Smooth muscle cell (in vitro differentiated cells): ENCODE results near the gene RIN1. TPM values are rescaled to one million over a fixed set of nuclear protein-coding genes. Genes with fewer than 3 reads are reported as not detected.
A peak's percentile ranks its signal among the peaks of the same experiment; 100 is the strongest.
"Not testable (repeated sequence)": the region's sequence is repeated elsewhere in the genome, so short reads cannot be mapped to it uniquely, and the experiment has no call there.

Source experiments
- DNase-seq: peaks from one replicate; lab custom pipeline; 2025; ENCODE audit not compliant: unreplicated experiment; lab: John Stamatoyannopoulos, UW
- H2AFZ ChIP-seq: fragments of 200-600 bp; sonication (generic); 2 replicates; pipeline ENCODE4 v1.6.0; 2016; ENCODE audit warnings: antibody characterized with exemption, low read depth, mild to moderate bottlenecking
- H3F3A ChIP-seq: fragments of 200-600 bp; sonication (generic); 2 replicates; pipeline ENCODE4 v1.6.0; 2017; ENCODE audit warnings: antibody characterized with exemption, low read depth
- H3K27ac ChIP-seq: fragments of 200-600 bp; sonication (generic); 2 replicates; pipeline ENCODE4 v1.5.1; 2016; ENCODE audit warnings: low read depth, mild to moderate bottlenecking
- H3K27me3 ChIP-seq: fragments of 200-600 bp; sonication (generic); 2 replicates; pipeline ENCODE4 v1.6.1; 2016; ENCODE audit warnings: low read depth, mild to moderate bottlenecking
- H3K36me3 ChIP-seq: fragments of 200-600 bp; sonication (generic); 2 replicates; pipeline ENCODE4 v1.5.1; 2016; ENCODE audit warnings: low read depth
- H3K4me1 ChIP-seq: fragments of 200-600 bp; sonication (generic); 2 replicates; pipeline ENCODE4 v1.5.1; 2016; ENCODE audit warnings: low read depth
- H3K4me2 ChIP-seq: fragments of 200-600 bp; sonication (generic); 2 replicates; pipeline ENCODE4 v1.6.0; 2016; ENCODE audit warnings: mild to moderate bottlenecking
- H3K4me3 ChIP-seq: fragments of 200-600 bp; sonication (generic); 2 replicates; pipeline ENCODE4 v1.5.1; 2016; ENCODE audit warnings: mild to moderate bottlenecking
- H3K79me2 ChIP-seq: fragments of 200-600 bp; sonication (generic); 2 replicates; pipeline ENCODE4 v1.6.0; 2016; ENCODE audit warnings: low read depth, mild to moderate bottlenecking
- H3K9ac ChIP-seq: fragments of 200-600 bp; sonication (generic); 2 replicates; pipeline ENCODE4 v1.6.0; 2016; ENCODE audit warnings: low read depth
- H3K9me3 ChIP-seq: fragments of 200-600 bp; sonication (generic); replicated peaks from 2 replicates; pipeline ENCODE4 v1.5.1; 2016; ENCODE audit warnings: low read depth
- H4K20me1 ChIP-seq: fragments of 200-600 bp; sonication (generic); 2 replicates; pipeline ENCODE4 v1.6.0; 2016; ENCODE audit warnings: low read depth
- CTCF ChIP-seq: fragments of 200-600 bp; sonication (generic); IDR thresholded peaks from 2 replicates; pipeline ENCODE4 v1.5.1; 2017; ENCODE audit warnings: borderline replicate concordance, mild to moderate bottlenecking, antibody characterized with exemption; ENCODE audit not compliant: insufficient read depth, poor library complexity, severe bottlenecking
- WGBS: methylation state at CpG from one replicate; pipeline ENCODE4 v1.1.7; 2016; ENCODE audit warnings: low lambda C conversion rate; 5-methylcytosine and 5-hydroxymethylcytosine counted together
- polyA plus RNA-seq: library from polyadenylated mRNA; unstranded; fragments of >200 nt; fragmentation: Nextera tagmentation; extraction: Ambion mirVana; gene quantifications from 2 replicates; pipeline ENCODE4 v1.2.1, GENCODE V29; 2016
- total RNA-seq: library from RNA; depleted of rRNA; stranded (reverse); fragments of >200 nt; gene quantifications from 2 replicates; pipeline ENCODE4 v1.2.3, GENCODE V29; 2014

The RIN1 gene
- total and polyA plus RNA-seq, 2 experiments from 2014 or later, result 15.3 to 18.0 TPM

DNA sequence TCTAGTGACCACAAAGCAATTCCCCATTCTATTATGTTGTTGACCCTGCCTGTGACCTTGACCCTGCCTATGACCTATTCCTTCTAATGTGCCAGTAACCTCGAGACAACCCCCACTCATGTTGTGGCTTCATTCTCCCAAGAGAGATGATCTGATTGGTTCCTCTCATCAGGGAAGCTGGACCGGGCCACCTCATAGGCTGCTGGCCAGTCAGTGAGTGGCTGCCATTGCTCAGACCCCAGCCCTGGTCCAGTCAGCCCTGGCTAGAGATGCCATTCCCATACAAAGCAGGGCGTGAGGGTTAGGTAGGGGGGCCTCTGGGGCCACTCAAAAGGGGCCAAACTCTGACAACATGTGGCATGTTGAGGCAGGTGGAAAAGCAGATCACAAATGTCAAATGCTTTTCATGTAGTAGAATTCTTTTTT is 23.4 kb upstream of the RIN1 start:
- Histone ChIP-seq H3K9me3 (no peaks in the 10 kb centered on the region), H3K27me3 (no peaks in the 10 kb centered on the region), H3K79me2 (no peaks in the 10 kb centered on the region), H4K20me1 (no peaks in the 10 kb centered on the region), H3K4me1 (no peaks in the 10 kb centered on the region), H3K4me2 (no peak overlapping the region), H3K27ac (no peak overlapping the region), H3K36me3 (no peaks in the 10 kb centered on the region), H3K4me3 (no peak overlapping the region), H2AFZ (no peak overlapping the region), H3K9ac (no peak overlapping the region), H3F3A (no peaks in the 10 kb centered on the region)
- TF ChIP-seq CTCF, result no peak
- DNase-seq, result no peak
- 81% methylated on average over 3 of the region's 3 CpGs for WGBS

GRCh38 chr11:66350560-66351235 is 14.5 kb upstream of the RIN1 start:
- H3K27ac ChIP-seq, H3K9ac ChIP-seq, DNase-seq, H3K9me3 ChIP-seq, H3F3A ChIP-seq, H2AFZ ChIP-seq, H4K20me1 ChIP-seq, H3K27me3 ChIP-seq, H3K4me2 ChIP-seq, H3K4me3 ChIP-seq, H3K36me3 ChIP-seq, H3K79me2 ChIP-seq: not testable (repeated sequence)
- WGBS, result 82% methylated on average over 8 of the region's 8 CpGs
- H3K4me1 ChIP-seq, result peaks cover 12% of the 10 kb centered on the region

DNA sequence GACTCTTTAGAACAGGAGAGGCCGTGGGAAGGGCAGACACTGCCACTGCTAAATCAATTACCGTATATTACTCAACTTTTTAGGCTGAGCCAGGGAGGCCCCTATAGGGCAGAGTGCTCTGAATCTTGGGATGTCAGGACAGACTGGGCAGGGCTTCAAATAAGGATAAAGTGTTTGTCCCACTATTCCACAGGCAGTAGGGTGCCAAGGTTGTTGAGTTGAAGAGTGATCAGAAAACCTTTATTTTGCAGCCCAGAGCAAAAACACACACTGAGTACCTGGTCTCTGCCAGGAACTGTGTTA is 12.8 kb upstream of the RIN1 start:
- TF ChIP-seq CTCF, result no peak
- H3K36me3 ChIP-seq, result no peaks in the 10 kb centered on the region
- H3K9me3 ChIP-seq, result no peaks in the 10 kb centered on the region
- H3K9ac ChIP-seq, result no peak overlapping the region
- no peaks in the 10 kb centered on the region for H3K27me3 ChIP-seq
- no peak for DNase-seq
- no peak overlapping the region for H3K4me3 ChIP-seq
- H3K27ac ChIP-seq, result no peak overlapping the region
- 70% methylated on average over 2 of the region's 2 CpGs for WGBS
- peaks cover 15% of the 10 kb centered on the region for H3K79me2 ChIP-seq
- H3F3A ChIP-seq, result no peaks in the 10 kb centered on the region
- H2AFZ ChIP-seq, result no peak overlapping the region
- H3K4me1 ChIP-seq, result peaks cover 23% of the 10 kb centered on the region
- no peaks in the 10 kb centered on the region for H4K20me1 ChIP-seq
- no peak overlapping the region for H3K4me2 ChIP-seq

GRCh38 chr11:66347425-66348276 is 11.4 kb upstream of the RIN1 start, which contains the start of gene B4GAT1:
Gene B4GAT1 (minus strand): TSS chr11:66347629. CDS start chr11:66347545, 84 bp downstream.
- no peaks in the 10 kb centered on the region for H3K27me3 ChIP-seq
- no peaks in the 10 kb centered on the region for H3K9me3 ChIP-seq
- H3K79me2 ChIP-seq, result peaks cover 26% of the 10 kb centered on the region
- H3K27ac ChIP-seq, result peak within 1 kb of the TSS; percentile 52
- under 1% methylated on average over 60 of the region's 101 CpGs for WGBS
- no peak for TF ChIP-seq CTCF
- peak within 1 kb of the TSS; percentile 73 for H2AFZ ChIP-seq
- H3K4me3 ChIP-seq, result peak within 1 kb of the TSS; percentile 85
- H3K9ac ChIP-seq, result peak within 1 kb of the TSS; percentile 69
- peak within 1 kb of the TSS; percentile 89 for H3K4me2 ChIP-seq
- no peaks in the 10 kb centered on the region for H4K20me1 ChIP-seq
- no peak for DNase-seq
- no peaks in the 10 kb centered on the region for H3F3A ChIP-seq
- H3K4me1 ChIP-seq, result peaks cover 28% of the 10 kb centered on the region
- no peaks in the 10 kb centered on the region for H3K36me3 ChIP-seq
